Activated T-helper 2 cell treated with anti-CD3 and anti-CD28 coated beads, Interferon-gamma antibody, Interleukin-2, Interleukin-4, amounts not matched to agents 10 μg/mL and 5 μg/mL and 100 μg/mL, durations not matched to agents 14 hours and 24 hours and 36 hours (primary cell): Measurements from ENCODE around the gene TPK1. TPM values are rescaled to one million over a fixed set of nuclear protein-coding genes. Genes with fewer than 3 reads are reported as not detected.
"Not testable (repeated sequence)": the region's sequence is repeated elsewhere in the genome, so short reads cannot be mapped to it uniquely, and the experiment has no call there.

Experiments
- DNase-seq: peaks from one replicate; pipeline ENCODE4 v3.0.0; 2021; ENCODE audit warnings: low spot score
- H3K27ac Mint-ChIP-seq: one replicate; pipeline ENCODE4 v1.8.0; 2021; ENCODE audit warnings: mixed read lengths
- H3K27me3 Mint-ChIP-seq: one replicate; pipeline ENCODE4 v1.8.0; 2021; ENCODE audit warnings: low read depth, mixed read lengths
- H3K36me3 Mint-ChIP-seq: one replicate; pipeline ENCODE4 v1.8.0; 2021; ENCODE audit warnings: low read depth, mixed read lengths
- H3K4me1 Mint-ChIP-seq: one replicate; pipeline ENCODE4 v1.8.0; 2021; ENCODE audit warnings: low read depth, mixed read lengths
- H3K4me3 Mint-ChIP-seq: one replicate; pipeline ENCODE4 v1.8.0; 2021; ENCODE audit warnings: low read depth, mild to moderate bottlenecking, moderate library complexity, mixed read lengths
- H3K9me3 Mint-ChIP-seq: one replicate; pipeline ENCODE4 v1.8.0; 2021; ENCODE audit warnings: mixed read lengths
- intact Hi-C: fragments of 100-400 bp; cut with micrococcal nuclease; formaldehyde crosslinking; loops from one replicate; pipeline ENCODE4 v1.15.1; 2023
- total RNA-seq: library from RNA; stranded (reverse); gene quantifications from 2 replicates; pipeline ENCODE4 v1.2.3, GENCODE V29; 2022

The TPK1 gene
- total RNA-seq, 1 donor from 2014 or later = 17.5 TPM

- H3K4me1 Mint-ChIP-seq = no peaks in the 10 kb centered on the region
- H3K27me3 Mint-ChIP-seq = no peaks in the 10 kb centered on the region
- no peaks in the 10 kb centered on the region for H3K9me3 Mint-ChIP-seq
- H3K36me3 Mint-ChIP-seq = no peaks in the 10 kb centered on the region
- no peak for DNase-seq
- H3K4me3 Mint-ChIP-seq = no peak overlapping the region
- no peak overlapping the region for H3K27ac Mint-ChIP-seq
- intact Hi-C loops = no loop called here
These were observed 206.8 kb downstream of the TPK1 start for GRCh38 chr7:144629011-144629410.

GRCh38 chr7:144628176-144628575 lies 207.7 kb downstream of the TPK1 start:
- intact Hi-C loops = no loop called here
- Mint-ChIP-seq H3K4me3 (no peak overlapping the region), H3K27ac (no peak overlapping the region), H3K36me3 (no peaks in the 10 kb centered on the region), H3K4me1 (no peaks in the 10 kb centered on the region), H3K27me3 (no peaks in the 10 kb centered on the region), H3K9me3 (no peaks in the 10 kb centered on the region)
- DNase-seq = no peak

DNA sequence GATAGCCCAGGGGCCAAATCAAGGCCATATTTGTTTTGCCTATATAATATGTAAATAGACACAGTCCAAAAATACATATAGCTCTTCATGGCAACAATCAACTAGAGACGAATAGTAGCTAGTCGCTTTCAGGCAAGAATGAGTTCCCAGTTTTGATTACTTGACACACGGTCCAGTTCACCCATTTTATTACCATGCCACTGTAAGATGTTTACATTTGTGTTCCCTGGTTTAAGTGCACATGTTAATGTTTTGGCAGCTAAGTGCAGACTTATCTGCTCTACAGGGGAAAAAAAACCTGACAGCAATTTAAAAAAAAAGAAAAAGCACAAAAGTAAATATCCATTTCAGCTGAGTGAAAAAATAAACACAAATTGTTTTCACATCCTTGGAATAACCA lies 213.1 kb downstream of the TPK1 start:
- no peaks in the 10 kb centered on the region for H3K4me1 Mint-ChIP-seq
- H3K4me3 Mint-ChIP-seq = no peak overlapping the region
- no peaks in the 10 kb centered on the region for H3K27me3 Mint-ChIP-seq
- H3K27ac Mint-ChIP-seq = no peak overlapping the region
- H3K9me3 Mint-ChIP-seq = peaks cover 2% of the 10 kb centered on the region
- intact Hi-C loops = no loop called here
- no peak for DNase-seq
- no peaks in the 10 kb centered on the region for H3K36me3 Mint-ChIP-seq

GRCh38 chr7:144606261-144606660 lies 229.6 kb downstream of the TPK1 start:
- Mint-ChIP-seq H3K27me3 (no peaks in the 10 kb centered on the region), H3K27ac (no peak overlapping the region), H3K36me3 (no peaks in the 10 kb centered on the region), H3K9me3 (no peaks in the 10 kb centered on the region), H3K4me1 (no peaks in the 10 kb centered on the region), H3K4me3 (no peak overlapping the region)
- DNase-seq = no peak
- intact Hi-C loops = no loop called here

DNA sequence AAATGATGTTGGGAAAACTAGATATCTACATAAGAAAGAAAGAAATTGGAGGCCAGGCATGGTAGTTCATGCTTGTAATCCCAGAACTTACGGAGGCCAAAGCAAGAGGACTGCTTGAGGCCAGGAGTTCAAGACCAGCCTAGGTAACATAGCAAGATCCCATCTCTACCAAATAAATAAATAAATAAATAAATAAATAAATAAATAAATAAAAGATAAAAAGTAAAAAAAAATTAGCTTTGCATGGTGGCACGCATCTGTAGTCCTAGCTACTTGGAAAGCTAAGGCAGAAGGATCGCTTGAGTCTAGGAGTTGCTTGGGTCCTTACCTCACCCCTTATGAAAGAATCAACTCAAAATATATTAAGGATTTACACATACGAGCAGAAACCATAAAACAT lies 238.9 kb downstream of the TPK1 start:
- intact Hi-C loops = no loop called here
- Mint-ChIP-seq H3K9me3 (peaks cover 23% of the 10 kb centered on the region), H3K36me3 (no peaks in the 10 kb centered on the region), H3K27me3 (no peaks in the 10 kb centered on the region), H3K4me3 (no peak overlapping the region), H3K27ac (no peak overlapping the region), H3K4me1 (no peaks in the 10 kb centered on the region)
- DNase-seq = no peak

GRCh38 chr7:144594580-144594979 lies 241.3 kb downstream of the TPK1 start:
- Mint-ChIP-seq H3K4me1 (no peaks in the 10 kb centered on the region), H3K27ac (no peak overlapping the region), H3K36me3 (no peaks in the 10 kb centered on the region), H3K27me3 (no peaks in the 10 kb centered on the region), H3K4me3 (no peak overlapping the region), H3K9me3 (peaks cover 23% of the 10 kb centered on the region)
- no peak for DNase-seq
- intact Hi-C loops = no loop called here

DNA sequence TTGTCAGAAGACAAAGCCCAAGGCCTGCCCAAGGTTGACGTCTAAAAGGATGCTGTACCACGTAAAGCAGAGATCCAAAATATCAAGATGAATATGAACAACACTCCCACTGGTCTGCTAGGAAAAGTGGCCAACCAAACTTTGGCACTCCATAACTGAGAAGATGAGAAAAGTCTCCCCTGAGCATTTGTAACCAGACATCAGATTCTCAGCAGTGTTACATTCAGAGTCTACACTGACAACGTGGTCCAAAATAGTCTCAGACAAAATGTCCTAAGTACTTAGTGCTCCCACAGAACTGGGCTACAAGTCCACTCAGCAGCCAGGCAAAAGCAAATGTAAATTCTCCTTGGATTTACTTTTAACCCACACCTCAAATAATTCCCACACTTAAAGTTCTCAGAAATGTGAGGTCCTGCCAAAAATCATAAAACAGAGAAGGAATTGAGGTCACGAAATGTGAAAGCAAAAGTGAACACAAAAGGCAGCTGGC lies 247.2 kb downstream of the TPK1 start:
- intact Hi-C loops = no loop called here
- no peaks in the 10 kb centered on the region for H3K36me3 Mint-ChIP-seq
- H3K27ac Mint-ChIP-seq = no peak overlapping the region
- H3K4me3 Mint-ChIP-seq = no peak overlapping the region
- no peak for DNase-seq
- no peaks in the 10 kb centered on the region for H3K4me1 Mint-ChIP-seq
- H3K27me3 Mint-ChIP-seq = no peaks in the 10 kb centered on the region
- peaks cover 5% of the 10 kb centered on the region for H3K9me3 Mint-ChIP-seq

- Mint-ChIP-seq H3K4me1 (no peaks in the 10 kb centered on the region), H3K27ac (no peak overlapping the region), H3K9me3 (no peaks in the 10 kb centered on the region), H3K36me3 (no peaks in the 10 kb centered on the region), H3K27me3 (no peaks in the 10 kb centered on the region), H3K4me3 (no peak overlapping the region)
- DNase-seq = no peak
- intact Hi-C loops = no loop called here
These were observed 248.2 kb downstream of the TPK1 start for GRCh38 chr7:144587701-144588100.

GRCh38 chr7:144584726-144585125 lies 251.1 kb downstream of the TPK1 start:
- Mint-ChIP-seq H3K27ac (no peak overlapping the region), H3K9me3 (no peaks in the 10 kb centered on the region), H3K4me1 (no peaks in the 10 kb centered on the region), H3K4me3 (no peak overlapping the region), H3K27me3 (no peaks in the 10 kb centered on the region), H3K36me3 (no peaks in the 10 kb centered on the region)
- intact Hi-C loops = no loop called here
- DNase-seq = no peak

GRCh38 chr7:144579687-144580086 lies 256.2 kb downstream of the TPK1 start:
- H3K36me3 Mint-ChIP-seq = no peaks in the 10 kb centered on the region
- H3K27me3 Mint-ChIP-seq = no peaks in the 10 kb centered on the region
- DNase-seq = no peak
- no peaks in the 10 kb centered on the region for H3K9me3 Mint-ChIP-seq
- H3K4me1 Mint-ChIP-seq = no peaks in the 10 kb centered on the region
- intact Hi-C loops = no loop called here
- H3K4me3 Mint-ChIP-seq = no peak overlapping the region
- H3K27ac Mint-ChIP-seq = no peak overlapping the region

DNA sequence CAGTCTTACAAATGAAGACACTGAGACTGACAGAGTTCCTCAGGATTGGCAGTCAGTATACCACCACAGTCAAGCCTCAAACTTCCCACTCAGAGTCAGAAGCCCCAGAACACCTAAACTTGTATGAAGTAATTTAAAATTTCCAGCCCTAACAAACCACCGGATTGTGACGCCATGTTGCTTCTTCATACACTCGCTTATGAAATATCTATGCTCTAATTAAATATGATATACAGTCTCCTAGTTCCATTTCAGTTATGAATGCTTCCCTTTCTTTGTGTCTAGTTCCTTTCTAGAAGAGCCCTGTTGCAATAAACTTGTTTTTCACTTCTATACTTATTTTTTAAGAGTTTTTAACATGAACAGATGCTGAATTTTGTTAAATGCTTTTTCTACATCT lies 260.4 kb downstream of the TPK1 start:
- H3K9me3 Mint-ChIP-seq = no peaks in the 10 kb centered on the region
- no peak overlapping the region for H3K27ac Mint-ChIP-seq
- intact Hi-C loops = no loop called here
- no peak overlapping the region for H3K4me3 Mint-ChIP-seq
- no peaks in the 10 kb centered on the region for H3K4me1 Mint-ChIP-seq
- no peaks in the 10 kb centered on the region for H3K27me3 Mint-ChIP-seq
- no peaks in the 10 kb centered on the region for H3K36me3 Mint-ChIP-seq
- no peak for DNase-seq

DNA sequence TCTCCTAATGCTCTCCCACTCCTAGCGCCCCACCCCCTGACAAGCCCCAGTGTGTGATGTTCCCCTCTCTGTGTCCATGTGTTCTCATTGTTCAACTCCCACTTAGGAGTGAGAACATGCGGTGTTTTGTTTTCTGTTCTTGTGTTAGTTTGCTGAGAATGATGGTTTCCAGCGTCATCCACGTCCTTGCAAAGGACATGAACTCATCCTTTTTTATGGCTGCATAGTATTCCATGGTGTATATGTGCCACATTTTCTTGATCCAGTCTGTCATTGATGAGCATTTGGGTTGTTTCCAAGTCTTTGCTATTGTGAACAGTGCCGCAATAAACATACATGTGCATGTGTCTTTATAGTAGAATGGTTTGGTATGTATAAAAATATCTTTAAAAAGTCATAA lies 261.1 kb downstream of the TPK1 start:
- intact Hi-C loops, H3K9me3 Mint-ChIP-seq, H3K27ac Mint-ChIP-seq, DNase-seq, H3K27me3 Mint-ChIP-seq, H3K4me3 Mint-ChIP-seq, H3K4me1 Mint-ChIP-seq, H3K36me3 Mint-ChIP-seq: not testable (repeated sequence)

- no peaks in the 10 kb centered on the region for H3K9me3 Mint-ChIP-seq
- no peak overlapping the region for H3K27ac Mint-ChIP-seq
- H3K4me3 Mint-ChIP-seq = no peak overlapping the region
- H3K4me1 Mint-ChIP-seq = no peaks in the 10 kb centered on the region
- no peak for DNase-seq
- no peaks in the 10 kb centered on the region for H3K27me3 Mint-ChIP-seq
- no peaks in the 10 kb centered on the region for H3K36me3 Mint-ChIP-seq
- intact Hi-C loops = no loop called here
These were observed 267.6 kb downstream of the TPK1 start for GRCh38 chr7:144568233-144568632.

GRCh38 chr7:144565586-144565985 lies 270.3 kb downstream of the TPK1 start:
- DNase-seq = no peak
- H3K4me3 Mint-ChIP-seq = no peak overlapping the region
- H3K27me3 Mint-ChIP-seq = no peaks in the 10 kb centered on the region
- no peak overlapping the region for H3K27ac Mint-ChIP-seq
- no peaks in the 10 kb centered on the region for H3K9me3 Mint-ChIP-seq
- H3K4me1 Mint-ChIP-seq = no peaks in the 10 kb centered on the region
- intact Hi-C loops = no loop called here
- H3K36me3 Mint-ChIP-seq = no peaks in the 10 kb centered on the region
